Testis (tissue), 2 donors: Measurements from ENCODE around the gene TBKBP1.

Source experiments
- CTCF ChIP-seq, 3 experiments: fragments of 450-650 bp in 2 of 3; fragments of 200-600 bp in 1 of 3; sonication (generic) in 1 of 3; IDR thresholded peaks; one replicate each; pipeline ENCODE4 v1.5.1; 2016 to 2019; ENCODE audit warnings: antibody characterized with exemption in 3 of 3, mild to moderate bottlenecking in 2 of 3, moderate library complexity in 1 of 3
- POLR2A ChIP-seq: fragments of 450-650 bp; IDR thresholded peaks from one replicate; pipeline ENCODE4 v1.6.1; 2017; ENCODE audit warnings: antibody characterized with exemption, mild to moderate bottlenecking, moderate library complexity

- TF ChIP-seq CTCF (IDR thresholded peaks at IDR 0.05) = no peak
- TF ChIP-seq POLR2A = no peak
These were observed 15.0 kb downstream of the TBKBP1 start for GRCh38 chr17:47708864-47709541.
